Limb (tissue), 2 donors: ENCODE measurements around the gene SNIP1.
A peak's percentile ranks its signal among the peaks of the same experiment; 100 is the strongest.
"Not testable (repeated sequence)": the region's sequence is repeated elsewhere in the genome, so short reads cannot be mapped to it uniquely, and the experiment has no call there.

Experiments
- DNase-seq, 2 donors: peaks; one replicate each; pipeline ENCODE4 v3.0.0-alpha.2; 2016; ENCODE audit errors: extremely low spot score in 2 of 2

The SNIP1 gene

DNA sequence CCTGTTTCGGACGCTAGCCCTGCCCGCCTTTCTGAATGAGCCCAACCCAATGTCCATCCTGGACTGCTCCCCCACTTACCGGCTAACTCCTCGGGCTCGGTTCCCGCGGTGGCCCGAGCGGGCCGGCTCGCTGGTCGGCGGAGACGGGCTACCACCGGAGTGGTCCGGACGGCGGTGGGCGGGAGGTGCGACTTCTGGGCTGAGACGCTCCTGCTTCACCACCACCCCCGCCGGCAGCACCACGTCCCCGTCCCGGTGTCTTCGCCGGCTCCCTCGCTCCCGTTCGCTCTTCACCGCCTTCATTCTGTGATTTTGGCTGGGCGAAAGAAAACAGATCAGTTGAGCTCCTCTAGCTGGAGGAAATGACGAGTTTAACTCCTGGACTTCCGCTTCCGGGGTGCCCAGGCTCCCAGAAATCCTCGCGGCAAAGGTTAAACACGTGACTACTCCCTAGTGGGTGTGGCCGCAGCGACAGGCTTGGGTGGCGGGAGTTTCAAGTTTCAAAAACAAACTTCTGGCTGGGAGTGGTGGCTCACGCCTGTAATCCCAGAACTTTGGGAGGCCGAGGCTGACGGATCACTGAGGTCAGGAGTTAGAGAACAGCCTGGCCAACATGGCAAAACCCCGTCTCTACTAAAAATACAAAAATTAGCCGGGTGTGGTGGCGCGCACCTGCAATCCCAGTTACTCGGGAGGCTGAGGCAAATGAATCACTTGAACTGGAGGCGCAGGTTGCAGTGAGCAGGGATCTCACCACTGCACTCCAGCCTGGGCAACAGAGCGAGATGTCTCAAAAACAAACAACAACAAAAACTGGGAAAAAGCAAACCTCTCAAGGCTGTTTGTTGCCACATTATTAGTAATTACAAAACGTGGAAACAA lies at the start of gene SNIP1:
Gene SNIP1, minus strand, starts transcription at position 367 of the 882 bp plus-strand sequence. Its CDS starts 64 bp downstream, at position 303.
- DNase-seq, result peak; percentile 92 to 95

- peak in 1 of 2 donors; percentile 3 for DNase-seq
These were observed 48.9 kb upstream of the SNIP1 start for GRCh38 chr1:37602750-37603694.

DNA sequence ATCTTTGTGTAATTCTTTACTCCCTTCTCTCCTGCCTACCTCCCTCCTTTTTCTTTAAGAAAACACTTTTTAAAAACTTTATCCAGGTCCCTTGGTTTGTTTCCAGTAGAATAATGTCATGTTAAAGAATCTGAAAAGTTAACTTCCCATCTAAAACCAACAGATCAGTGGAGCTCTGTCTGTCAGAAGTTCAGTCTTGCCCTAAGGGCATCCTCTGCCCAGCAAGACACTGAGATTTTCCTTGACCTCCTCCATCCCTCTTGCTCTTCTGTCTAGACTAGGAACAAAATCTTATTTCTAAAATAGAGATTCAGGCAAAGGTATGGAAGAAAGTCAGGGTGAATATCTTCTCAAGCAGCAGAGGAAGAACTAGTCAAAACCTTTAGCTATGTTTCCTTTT lies 47.3 kb upstream of the SNIP1 start:
- no peak for DNase-seq

- no peak for DNase-seq
These were observed 45.8 kb upstream of the SNIP1 start for GRCh38 chr1:37599940-37600339.

DNA sequence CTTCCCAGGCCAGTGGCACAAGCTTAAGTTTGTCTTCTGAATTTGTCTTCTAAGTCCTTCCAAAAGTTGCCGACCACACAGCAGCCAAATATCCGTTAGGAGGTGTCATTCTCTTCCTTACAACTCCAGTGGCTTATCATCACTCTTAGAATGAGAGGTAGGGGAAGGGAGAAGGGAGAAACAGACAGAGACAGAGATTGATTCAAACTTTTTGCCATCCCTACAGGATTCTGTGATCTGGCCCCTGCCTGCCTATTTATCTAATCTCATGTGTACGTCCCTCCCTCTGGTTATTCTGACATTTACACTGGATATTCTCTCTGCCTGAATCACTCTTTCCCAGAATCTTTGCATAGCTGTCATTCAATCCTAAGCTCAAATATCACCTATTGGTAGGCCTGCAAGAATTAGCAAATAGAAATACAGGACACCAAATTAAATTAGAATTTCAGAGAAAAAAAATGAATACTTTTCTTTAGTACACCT lies 42.1 kb upstream of the SNIP1 start:
- no peak for DNase-seq

DNA sequence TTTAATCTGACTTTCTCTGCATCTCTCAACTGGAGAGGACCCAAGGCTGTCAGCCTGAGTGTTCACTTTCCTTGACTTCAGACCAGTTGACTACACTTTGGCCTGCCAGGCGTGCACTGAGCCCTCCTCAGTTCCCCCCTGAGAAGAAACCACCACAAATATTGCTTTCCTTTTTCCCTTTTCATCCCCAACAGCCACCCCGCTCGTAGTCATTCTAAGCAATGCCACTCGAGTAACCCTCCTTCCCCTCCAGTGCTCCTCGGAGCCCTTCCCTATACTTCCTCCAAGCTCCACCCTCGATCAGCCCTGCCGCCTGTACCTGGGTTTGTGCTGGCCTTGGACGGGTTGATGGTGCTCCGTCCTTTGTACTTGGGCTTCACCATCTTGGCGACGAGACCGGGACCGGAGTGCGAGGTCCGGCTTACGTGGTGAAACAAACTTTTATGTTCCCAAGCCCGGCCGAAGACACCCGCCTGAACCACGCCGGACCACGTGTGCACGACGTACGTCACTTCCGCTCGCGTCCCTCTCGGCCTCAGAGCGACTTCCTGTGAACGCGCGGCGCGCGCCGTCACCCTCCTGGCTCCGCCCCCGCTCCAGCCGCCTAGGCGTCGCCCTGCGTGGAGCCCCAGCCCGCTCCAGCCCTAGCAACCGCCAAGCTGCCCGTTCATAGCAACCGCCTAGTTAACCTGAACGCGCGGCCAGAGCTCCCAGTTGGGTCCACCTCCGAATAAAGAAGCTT lies 41.5 kb upstream of the SNIP1 start, which contains the start of gene GNL2:
Gene GNL2, minus strand, starts transcription at position 498 of the 742 bp plus-strand sequence. Its CDS starts 115 bp downstream, at position 383.
- peak; percentile 98 for DNase-seq

- DNase-seq, result no peak
These were observed 39.6 kb upstream of the SNIP1 start for GRCh38 chr1:37593726-37594125.

- DNase-seq, result no peak
These were observed 34.8 kb upstream of the SNIP1 start for GRCh38 chr1:37588939-37589338.

- DNase-seq, result not testable (repeated sequence)
These were observed 30.5 kb upstream of the SNIP1 start for GRCh38 chr1:37584544-37584943.

GRCh38 chr1:37575692-37576091 lies 21.6 kb upstream of the SNIP1 start:
- no peak for DNase-seq

DNA sequence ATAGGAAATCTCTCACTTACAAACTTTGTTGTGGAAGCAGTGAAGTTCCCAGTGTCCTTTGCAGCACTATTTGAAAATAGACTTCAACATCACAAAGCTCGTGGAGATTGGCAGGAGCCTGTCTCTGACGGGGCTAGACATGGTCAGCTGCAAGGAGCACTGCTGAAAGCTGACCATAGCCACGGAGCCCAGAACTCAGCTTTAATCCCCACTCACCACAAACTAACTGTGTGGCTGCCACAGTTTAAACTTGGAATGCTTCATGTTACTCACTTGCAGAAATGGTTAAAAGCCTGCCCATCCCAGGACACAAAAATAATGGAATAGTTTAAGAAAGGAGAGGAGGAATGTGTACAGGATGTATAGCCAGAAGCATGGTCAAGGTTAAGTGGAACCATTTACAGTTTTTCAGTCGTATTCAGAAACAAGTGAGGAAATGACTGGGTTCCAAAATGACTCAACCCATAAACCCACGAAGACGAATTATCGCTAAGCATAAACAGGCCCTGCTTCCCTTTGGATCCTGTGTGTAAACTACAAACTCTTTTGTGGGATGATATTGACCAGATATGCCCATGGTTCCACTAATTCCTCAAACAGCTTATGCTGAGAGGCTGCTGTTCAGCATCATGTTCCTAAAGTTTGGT lies 20.9 kb upstream of the SNIP1 start:
- no peak for DNase-seq

GRCh38 chr1:37570528-37571334 lies 16.6 kb upstream of the SNIP1 start:
- no peak for DNase-seq

DNA sequence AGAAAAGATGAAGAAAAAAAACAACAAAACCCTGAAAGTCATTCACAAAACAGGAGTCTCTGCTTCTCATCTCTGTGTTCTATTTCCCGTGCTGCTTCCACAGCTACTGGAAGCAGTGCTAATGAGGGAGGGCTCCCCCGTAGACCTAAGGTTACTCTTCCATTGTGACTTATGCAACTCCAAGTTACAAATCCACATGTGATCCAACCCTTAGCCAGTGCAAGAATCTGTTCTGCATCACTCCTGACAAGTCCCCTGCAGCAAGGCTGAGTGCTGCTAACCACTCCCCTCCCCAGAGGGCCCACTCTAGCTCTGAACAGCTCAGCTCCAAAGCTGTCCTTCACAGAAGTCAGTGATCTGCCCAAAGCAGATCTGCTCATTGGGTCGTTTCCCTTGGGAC lies 12.9 kb upstream of the SNIP1 start:
- DNase-seq, result no peak

DNA sequence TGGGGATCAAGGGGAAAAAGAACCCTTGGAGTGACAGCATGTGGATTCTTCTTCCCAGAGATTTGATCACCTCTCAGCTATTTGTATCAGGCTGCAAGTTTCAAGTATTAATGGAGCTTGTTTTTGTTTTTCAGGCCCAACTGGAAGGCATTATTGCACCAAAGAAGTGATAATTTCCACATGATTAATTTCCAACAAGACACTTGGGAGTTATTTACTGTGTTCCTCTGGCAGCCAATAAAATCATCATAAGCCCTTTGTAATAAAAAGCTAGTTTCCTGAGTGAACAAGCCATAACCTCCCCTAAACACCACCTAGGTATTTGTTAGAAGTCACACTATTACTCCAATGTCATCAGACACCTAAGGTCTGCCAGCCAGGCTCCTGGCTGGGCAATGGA lies 10.8 kb upstream of the SNIP1 start:
- DNase-seq, result no peak

DNA sequence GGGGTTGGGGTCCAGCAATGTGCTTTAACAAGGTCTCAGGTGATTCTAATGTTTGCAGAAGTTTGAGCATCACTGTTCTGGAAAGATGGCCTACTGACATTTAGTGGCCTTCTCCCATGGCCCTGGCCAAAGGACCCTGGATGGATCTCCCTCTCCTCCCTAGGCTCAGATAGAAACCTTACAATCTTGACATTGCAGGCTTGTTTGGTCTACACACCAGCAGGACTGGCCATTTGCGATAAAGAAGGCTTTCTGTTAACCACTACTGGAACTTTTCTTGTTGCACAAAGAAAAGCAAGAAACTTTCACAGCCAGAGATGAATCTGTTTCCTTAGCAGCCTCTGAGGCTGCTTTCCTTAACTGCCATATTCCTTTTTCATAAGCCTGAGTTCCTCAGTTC lies 8.9 kb upstream of the SNIP1 start:
- DNase-seq, result no peak

DNA sequence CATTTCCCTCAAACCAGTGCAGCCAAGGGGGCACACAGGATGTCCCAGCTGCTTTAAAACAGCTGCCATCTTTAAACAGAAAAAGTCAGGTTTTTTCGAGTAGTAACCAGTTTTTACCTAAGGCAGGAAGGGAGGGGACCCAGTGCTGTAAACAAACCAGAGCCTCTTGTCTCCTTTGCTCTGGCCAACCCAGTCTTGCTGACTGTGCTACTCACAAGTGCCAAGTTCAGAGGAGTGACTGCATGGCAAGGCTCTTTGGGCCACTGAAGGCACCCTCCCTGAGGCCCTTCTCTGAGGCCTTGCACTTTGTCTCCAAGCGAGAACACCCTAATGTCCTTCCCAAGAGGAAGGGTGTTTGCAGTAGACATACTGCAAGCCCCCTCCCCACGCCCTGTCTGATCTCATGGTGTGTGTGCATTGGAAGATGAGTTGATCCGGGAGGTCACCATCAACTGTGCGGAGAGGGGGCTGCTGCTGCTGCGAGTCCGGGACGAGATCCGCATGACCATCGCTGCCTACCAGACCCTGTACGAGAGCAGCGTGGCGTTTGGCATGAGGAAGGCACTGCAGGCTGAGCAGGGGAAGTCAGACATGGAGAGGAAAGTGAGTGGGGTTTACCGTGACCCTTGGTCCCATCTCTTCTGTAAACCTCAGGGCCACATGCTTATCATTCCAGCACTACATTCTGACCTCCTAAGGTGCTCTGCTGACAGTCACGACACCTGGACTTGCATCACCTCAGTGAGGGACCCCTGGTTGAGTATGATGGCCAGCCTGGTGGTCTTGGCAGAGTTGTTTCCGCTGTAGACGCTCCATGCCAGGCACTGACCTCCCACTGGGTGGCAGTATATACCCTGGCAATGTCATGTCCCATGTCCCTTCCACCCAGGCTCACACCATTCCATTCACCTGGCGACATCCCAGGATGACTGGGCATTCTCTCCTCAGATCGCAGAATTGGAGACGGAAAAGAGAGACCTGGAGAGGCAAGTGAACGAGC lies 7.3 kb upstream of the SNIP1 start:
- peak in 1 of 2 donors; percentile 36 for DNase-seq

DNA sequence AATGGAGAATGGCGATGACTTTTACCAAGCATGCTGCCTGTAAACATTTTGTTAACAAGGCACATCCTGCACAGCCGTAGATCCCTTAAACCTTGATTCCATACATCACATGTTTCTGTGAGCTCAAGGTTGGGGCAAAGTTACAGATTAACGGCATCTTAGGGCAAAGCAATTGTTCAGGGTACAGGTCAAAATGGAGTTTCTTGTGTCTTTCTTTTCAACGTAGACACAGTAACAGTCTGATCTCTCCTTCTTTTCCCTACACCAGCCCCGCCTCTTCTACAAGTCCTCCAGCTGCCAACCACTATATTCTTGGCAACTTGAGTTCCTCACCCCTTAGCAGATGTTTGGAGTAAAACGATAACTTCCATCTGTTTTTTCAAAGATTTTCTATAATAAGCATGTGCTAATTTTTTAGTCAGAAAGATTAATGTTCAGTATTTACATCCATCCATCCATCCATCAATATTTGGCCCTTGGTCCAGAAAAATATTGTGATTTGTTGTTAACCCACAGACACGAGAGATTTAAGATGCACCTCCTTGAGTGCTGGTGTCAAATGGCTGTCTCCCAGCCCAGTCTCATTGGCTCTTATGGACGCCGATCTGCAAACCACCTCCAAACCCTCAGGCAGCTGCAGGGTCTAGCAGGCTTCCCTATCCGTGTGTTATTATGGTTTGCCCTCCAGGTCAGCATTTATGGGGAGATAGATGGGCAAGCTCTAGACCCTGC lies 6.5 kb upstream of the SNIP1 start:
- peak in 1 of 2 donors; percentile 15 for DNase-seq

DNA sequence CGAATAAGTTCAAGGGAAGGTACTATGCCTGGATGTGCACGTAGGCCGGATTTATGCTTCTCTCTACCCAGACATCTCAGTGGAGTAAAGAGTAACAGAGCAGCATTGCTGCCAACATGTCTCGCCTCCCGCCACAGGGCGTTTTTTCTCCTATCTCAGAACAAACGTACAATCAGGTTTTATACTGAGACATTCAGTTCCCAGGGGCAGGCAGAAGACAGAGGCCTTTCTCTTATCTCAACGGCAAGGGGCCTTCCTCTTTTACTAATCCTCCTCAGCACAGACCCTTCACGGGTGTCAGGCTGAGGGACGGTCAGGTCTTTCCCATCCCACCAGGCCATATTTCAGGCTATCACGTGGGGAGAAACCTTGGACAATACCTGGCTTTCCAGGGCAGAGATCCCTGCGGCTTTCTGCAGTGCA lies 5.9 kb upstream of the SNIP1 start:
- DNase-seq, result not testable (repeated sequence)
